H1 (cell line): ENCODE measurements around the gene SLC37A1. TPM values are rescaled to one million over a fixed set of nuclear protein-coding genes. Genes with fewer than 3 reads are reported as not detected.

Experiments
- CTCF ChIA-PET: fragments of 300-600 bp; sonication (Branson Sonifier 250); formaldehyde crosslinking; loops from one replicate; lab custom pipeline; 2021; ENCODE audit not compliant: partially characterized antibody; lab: Charles Lee
- POLR2A ChIA-PET: fragments of 300-600 bp; sonication (Branson Sonifier 250); formaldehyde crosslinking; loops from one replicate; lab custom pipeline; 2021; ENCODE audit warnings: inconsistent platforms; ENCODE audit not compliant: partially characterized antibody; lab: Charles Lee
- DNase-seq, 2 experiments: peaks; one replicate each; pipeline versions ENCODE4 v3.0.0 to v3.0.0-alpha.2; 2010 to 2022; ENCODE audit warnings: low spot score in 2 of 2, low read depth in 1 of 2, mixed read lengths in 1 of 2
- FAIRE-seq: peaks from 2 replicates; lab custom pipeline; 2011; peaks lifted over from hg19 to GRCh38; lab: Jason Lieb, UNC
- H2AFZ ChIP-seq: 2 replicates; pipeline ENCODE4 v1.8.1; 2012; ENCODE audit warnings: low read length, inconsistent platforms
- H2AK5ac ChIP-seq: 2 replicates; pipeline ENCODE4 v1.6.1; 2013; ENCODE audit warnings: low read depth, low read length
- H2BK120ac ChIP-seq: replicated peaks from 2 replicates; pipeline ENCODE3; 2013; ENCODE audit warnings: low read depth, low read length, inconsistent platforms
- H2BK12ac ChIP-seq: 2 replicates; pipeline ENCODE4 v1.6.1; 2013; ENCODE audit warnings: low read depth, low read length
- H2BK15ac ChIP-seq: 2 replicates; pipeline ENCODE4 v1.6.1; 2013; ENCODE audit warnings: low read length
- H2BK20ac ChIP-seq: 2 replicates; pipeline ENCODE4 v1.6.1; 2013; ENCODE audit warnings: low read length
- H2BK5ac ChIP-seq: 2 replicates; pipeline ENCODE4 v1.6.1; 2013; ENCODE audit warnings: low read depth, low read length
- H3K14ac ChIP-seq: 2 replicates; pipeline ENCODE4 v1.6.1; 2013; ENCODE audit warnings: inconsistent platforms; ENCODE audit not compliant: insufficient read length
- H3K18ac ChIP-seq: 2 replicates; pipeline ENCODE4 v1.6.1; 2013; ENCODE audit warnings: low read length; ENCODE audit errors: extremely low read depth
- H3K23ac ChIP-seq: 2 replicates; pipeline ENCODE4 v1.6.1; 2013; ENCODE audit warnings: inconsistent platforms; ENCODE audit not compliant: insufficient read length
- H3K23me2 ChIP-seq: 2 replicates; pipeline ENCODE4 v1.6.1; 2013; ENCODE audit warnings: low read depth, low read length
- H3K27ac ChIP-seq: 2 replicates; pipeline ENCODE4 v1.6.1; 2011; ENCODE audit warnings: low read depth, low read length, inconsistent platforms
- H3K27me3 ChIP-seq, 4 experiments: replicated peaks in 1 of 4; 1 replicate in 1 of 4; 2 replicates in 3 of 4; pipeline versions ENCODE4 v1.6.1 to v1.8.1; 2011 to 2013; ENCODE audit warnings: low read length in 3 of 4, mild to moderate bottlenecking in 3 of 4, inconsistent platforms in 2 of 4, mixed read lengths in 2 of 4, moderate library complexity in 1 of 4; ENCODE audit not compliant: control insufficient read depth in 3 of 4, insufficient read depth in 3 of 4; ENCODE audit errors: extremely low read depth in 1 of 4
- H3K36me3 ChIP-seq, 4 experiments: 2 replicates each; pipeline versions ENCODE4 v1.6.1 to v1.8.1; 2011 to 2013; ENCODE audit warnings: mild to moderate bottlenecking in 4 of 4, low read length in 3 of 4, moderate library complexity in 2 of 4, control low read depth in 1 of 4, inconsistent platforms in 1 of 4; ENCODE audit not compliant: insufficient read depth in 4 of 4, control insufficient read depth in 2 of 4
- H3K4ac ChIP-seq: replicated peaks from 2 replicates; pipeline ENCODE3; 2013; ENCODE audit warnings: low read length, low read depth, mixed read lengths, inconsistent platforms; ENCODE audit not compliant: insufficient read length
- H3K4me1 ChIP-seq, 4 experiments: replicated peaks in 1 of 4; 1 replicate in 1 of 4; 2 replicates in 3 of 4; pipeline versions ENCODE4 v1.6.1 to v1.8.1; 2011 to 2013; ENCODE audit warnings: low read length in 3 of 4, inconsistent platforms in 2 of 4, mixed read lengths in 1 of 4; ENCODE audit not compliant: insufficient read depth in 4 of 4, control insufficient read depth in 3 of 4
- H3K4me2 ChIP-seq, 2 experiments: 2 replicates each; pipeline versions ENCODE4 v1.6.1 to v1.8.1; 2011 to 2013; ENCODE audit warnings: low read depth in 2 of 2, low read length in 2 of 2, control low read depth in 1 of 2, inconsistent platforms in 1 of 2, mild to moderate bottlenecking in 1 of 2; ENCODE audit not compliant: insufficient read depth in 1 of 2
- H3K4me3 ChIP-seq, 4 experiments: fragments of 200-600, 300-600 bp in 1 of 4; sonication (generic), shearing (Covaris generic), sonication (Bioruptor Twin) in 1 of 4; 2 replicates each; pipeline versions ENCODE4 v1.5.1 to v1.8.1; 2011 to 2016; ENCODE audit warnings: low read length in 4 of 4, low read depth in 3 of 4, control low read depth in 2 of 4, inconsistent platforms in 2 of 4, mild to moderate bottlenecking in 2 of 4, mixed read lengths in 1 of 4, moderate library complexity in 1 of 4; ENCODE audit not compliant: insufficient read depth in 2 of 4; ENCODE audit errors: extremely low read depth in 1 of 4
- H3K56ac ChIP-seq: replicated peaks from 2 replicates; pipeline ENCODE3; 2013; ENCODE audit warnings: low read depth, mild to moderate bottlenecking, mixed read lengths, low read length, inconsistent platforms; ENCODE audit not compliant: insufficient read length
- H3K79me1 ChIP-seq: 2 replicates; pipeline ENCODE4 v1.6.1; 2013; ENCODE audit warnings: low read depth, low read length, control low read depth
- H3K79me2 ChIP-seq, 2 experiments: 2 replicates each; pipeline versions ENCODE4 v1.6.1 to v1.8.1; 2012 to 2013; ENCODE audit warnings: low read length in 2 of 2, mild to moderate bottlenecking in 2 of 2, inconsistent platforms in 1 of 2; ENCODE audit not compliant: insufficient read depth in 2 of 2, control insufficient read depth in 1 of 2
- H3K9ac ChIP-seq, 4 experiments: replicated peaks in 1 of 4; 1 replicate in 1 of 4; 2 replicates in 3 of 4; pipeline versions ENCODE4 v1.6.1 to v1.8.1; 2011 to 2013; ENCODE audit warnings: low read depth in 3 of 4, low read length in 3 of 4, control low read depth in 2 of 4, mild to moderate bottlenecking in 2 of 4, moderate library complexity in 2 of 4, inconsistent platforms in 1 of 4; ENCODE audit errors: extremely low read depth in 1 of 4
- H3K9me3 ChIP-seq, 2 experiments: 2 replicates each; pipeline versions ENCODE4 v1.6.1 to v1.8.1; 2012 to 2013; ENCODE audit warnings: mild to moderate bottlenecking in 2 of 2, moderate library complexity in 2 of 2, control low read depth in 1 of 2, inconsistent platforms in 1 of 2, low read depth in 1 of 2, low read length in 1 of 2, mixed read lengths in 1 of 2; ENCODE audit not compliant: insufficient read depth in 2 of 2
- H4K20me1 ChIP-seq, 2 experiments: replicated peaks in 1 of 2; 2 replicates each; pipeline versions ENCODE3 to v1.8.1; 2011 to 2013; ENCODE audit warnings: inconsistent platforms in 2 of 2, low read length in 2 of 2, mild to moderate bottlenecking in 1 of 2; ENCODE audit not compliant: insufficient read depth in 2 of 2, control insufficient read depth in 1 of 2
- H4K5ac ChIP-seq: 2 replicates; pipeline ENCODE4 v1.6.1; 2013; ENCODE audit warnings: low read length, low read depth, mixed read lengths, inconsistent platforms; ENCODE audit not compliant: insufficient read length
- H4K8ac ChIP-seq: 2 replicates; pipeline ENCODE4 v1.8.0; 2013; ENCODE audit warnings: mild to moderate bottlenecking, moderate library complexity, low read length, inconsistent platforms; ENCODE audit not compliant: insufficient read depth; ENCODE audit errors: extremely low read depth
- H4K91ac ChIP-seq: replicated peaks from 2 replicates; pipeline ENCODE3; 2013; ENCODE audit warnings: low read length, mixed read lengths, inconsistent platforms; ENCODE audit not compliant: insufficient read length
- ASH2L ChIP-seq: fragments of 200-600, 300-600 bp; sonication (generic); IDR thresholded peaks from one replicate; pipeline ENCODE4 v1.7.1; 2017; ENCODE audit warnings: low read length
- CTBP2 ChIP-seq: IDR thresholded peaks from 2 replicates; pipeline ENCODE4 v1.7.0; 2011; ENCODE audit warnings: borderline replicate concordance, mild to moderate bottlenecking, moderate library complexity, mixed read lengths, low read length; ENCODE audit not compliant: insufficient read depth, insufficient read length
- EP300 ChIP-seq, 2 experiments: IDR thresholded peaks; 1 replicate in 1 of 2; 2 replicates in 1 of 2; pipeline ENCODE4 v1.6.1; 2011 to 2012; ENCODE audit warnings: low read depth in 2 of 2, low read length in 2 of 2, mild to moderate bottlenecking in 2 of 2, borderline replicate concordance in 1 of 2, inconsistent platforms in 1 of 2, moderate library complexity in 1 of 2
- SIN3A ChIP-seq, 2 experiments: IDR thresholded peaks in 1 of 2; conservative IDR thresholded peaks in 1 of 2; 2 replicates each; pipeline ENCODE4 v1.6.1; 2011 to 2012; ENCODE audit warnings: low read length in 2 of 2, improper control_type of control experiment in 1 of 2, low read depth in 1 of 2, mild to moderate bottlenecking in 1 of 2
- TEAD4 ChIP-seq: IDR thresholded peaks from 2 replicates; pipeline ENCODE4 v1.6.1; 2012; ENCODE audit warnings: low read depth, low read length, inconsistent platforms, mixed read lengths
- WGBS, 2 experiments: shearing (Covaris generic) in 1 of 2; methylation state at CpG; one replicate each; pipeline versions ENCODE4 v1.1.6 to v1.1.7; 2013 to 2015; ENCODE audit warnings: low lambda C conversion rate in 2 of 2, mixed read lengths in 2 of 2, inconsistent platforms in 1 of 2, low coverage in 1 of 2, missing lambda C conversion rate in 1 of 2; ENCODE audit not compliant: insufficient replicate concordance in 2 of 2, insufficient coverage in 1 of 2, insufficient read length in 1 of 2; ENCODE audit errors: extremely low coverage in 1 of 2, missing lambda C conversion rate in 1 of 2; 5-methylcytosine and 5-hydroxymethylcytosine counted together
- polyA plus RNA-seq, 7 experiments: library from polyadenylated mRNA; depleted of rRNA in 3 of 7; stranded (reverse) in 5 of 7; unstranded in 2 of 7; fragments of >200 nt in 5 of 7; fragments of 200-250 nt in 2 of 7; gene quantifications; 1 replicate in 5 of 7; 2 replicates in 1 of 7; 4 replicates in 1 of 7; pipeline versions ENCODE4 v1.2.1 to v1.2.3, GENCODE V29; 2011 to 2013; ENCODE audit warnings: missing spikeins in 2 of 7, mixed read lengths in 2 of 7
- total RNA-seq: library from RNA; stranded (reverse); fragmentation: NEBNext Ultra II Directional; extraction: Animal tissue kit (Norgen Biotek cat#: 25700); gene quantifications from 2 replicates; pipeline ENCODE4 v1.2.1, GENCODE V29; 2021

Gene SLC37A1
- total and polyA plus RNA-seq, 2 of the 8 experiments (the other 6 are each of a cell fraction or from before 2014, with no cell fraction given): 15.6 to 30.9 TPM

GRCh38 chr21:42535602-42536171, 22.0 kb downstream of the SLC37A1 start:
- Histone ChIP-seq H3K9me3 (no peaks in the 10 kb centered on the region), H3K4me1 (peaks cover 0 to 6% (median 1%) of the 10 kb centered on the region in 4 experiments; a peak in 1 of 7 replicates), H3K23me2 (no peaks in the 10 kb centered on the region), H3K4me2 (no peak overlapping the region), H3K79me2 (no peaks in the 10 kb centered on the region; a peak in 1 of 4 replicates), H3K27me3 (no peaks in the 10 kb centered on the region), H2BK5ac (no peak overlapping the region; the same call in 1 of the 2 replicates), H2BK20ac (no peak overlapping the region), H3K4me3 (no peak overlapping the region), H3K36me3 (peaks cover 0 to 6% (median under 1%) of the 10 kb centered on the region in 4 experiments; a peak in 4 of 8 replicates), H2AFZ (no peak overlapping the region), H3K79me1 (no peaks in the 10 kb centered on the region; the same call in 1 of the 2 replicates), H2BK15ac (no peak overlapping the region), H3K23ac (no peak overlapping the region), H4K91ac (no peak overlapping the region), H3K18ac (no peak overlapping the region), H3K56ac (no peak overlapping the region), H2AK5ac (no peak overlapping the region), H2BK12ac (no peak overlapping the region), H3K9ac (no peak overlapping the region), H3K27ac (no peak overlapping the region), H2BK120ac (no peak overlapping the region), H3K14ac (no peak overlapping the region), H4K20me1 (peaks cover 2 to 5% of the 10 kb centered on the region in 2 experiments), H4K8ac (no peak overlapping the region), H4K5ac (no peak overlapping the region), H3K4ac (no peak overlapping the region)
- DNase-seq (no peak), FAIRE-seq (no peak)
- POLR2A ChIA-PET: no interaction called here
- TF ChIP-seq TEAD4: no peak
- no peak for TF ChIP-seq ASH2L
- no peak for TF ChIP-seq CTBP2
- no peak for TF ChIP-seq SIN3A (conservative IDR thresholded peaks at IDR 0.05 in 1 of 2, IDR thresholded peaks at IDR 0.05 in 1 of 2; ENCODE audit: low read depth in 1 of 2, low read length in 2 of 2)
- TF ChIP-seq EP300 (IDR thresholded peaks at IDR 0.05; ENCODE audit: borderline replicate concordance in 1 of 2, low read depth in 2 of 2, low read length in 2 of 2): no peak
- 91% methylated on average over 17 of the region's 17 CpGs; no CpG with 5 or more reads in 1 of the 2 experiments for WGBS, 2 experiments
- CTCF ChIA-PET: interaction anchor here (0.6 to 4.3 kb wide), 14 partner anchors 8 to 1052 kb away, joined by 3 to 19 read pairs (median 4); no protein-coding TSS in a partner anchor
